ENCODE data around the gene LAMA5. TPM values are rescaled to one million over a fixed set of nuclear protein-coding genes. Genes with fewer than 3 reads are reported as not detected.

The LAMA5 gene
- total RNA-seq, 4 donors from 2014 or later, result 93.9 to 179 (median 117) TPM

DNA sequence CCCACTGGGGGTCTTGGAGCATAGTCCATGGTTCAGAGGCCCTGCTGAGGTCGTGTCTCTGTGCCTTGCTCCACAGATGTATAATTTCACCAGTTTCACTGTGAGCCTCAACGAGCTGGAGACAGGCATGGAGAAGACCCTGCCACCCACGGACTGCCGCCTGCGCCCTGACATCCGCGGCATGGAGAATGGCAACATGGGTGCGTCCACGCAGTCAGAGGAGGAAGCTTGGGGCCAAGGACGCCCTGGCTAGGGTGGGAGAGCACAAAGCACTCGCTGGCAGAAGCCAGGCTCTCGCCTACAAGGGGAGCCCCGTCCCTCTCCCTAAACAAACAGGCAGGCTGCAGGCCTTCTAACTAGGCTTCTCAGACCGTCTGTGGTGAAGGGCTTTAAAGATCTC is 78.0 kb downstream of the LAMA5 start:
- Histone ChIP-seq H3K27ac (no peak overlapping the region), H3K36me3 (peaks cover 38 to 56% of the 10 kb centered on the region in 2 donors), H3K9me3 (no peaks in the 10 kb centered on the region), H3K27me3 (no peaks in the 10 kb centered on the region), H3K4me3 (replicated peaks in 1 of 3) (no peak overlapping the region), H3K4me1 (peaks cover 0 to 6% of the 10 kb centered on the region in 2 donors)
- intact Hi-C loops (cut with DNase I), result no loop called here
- TF ChIP-seq, protein P1, sequence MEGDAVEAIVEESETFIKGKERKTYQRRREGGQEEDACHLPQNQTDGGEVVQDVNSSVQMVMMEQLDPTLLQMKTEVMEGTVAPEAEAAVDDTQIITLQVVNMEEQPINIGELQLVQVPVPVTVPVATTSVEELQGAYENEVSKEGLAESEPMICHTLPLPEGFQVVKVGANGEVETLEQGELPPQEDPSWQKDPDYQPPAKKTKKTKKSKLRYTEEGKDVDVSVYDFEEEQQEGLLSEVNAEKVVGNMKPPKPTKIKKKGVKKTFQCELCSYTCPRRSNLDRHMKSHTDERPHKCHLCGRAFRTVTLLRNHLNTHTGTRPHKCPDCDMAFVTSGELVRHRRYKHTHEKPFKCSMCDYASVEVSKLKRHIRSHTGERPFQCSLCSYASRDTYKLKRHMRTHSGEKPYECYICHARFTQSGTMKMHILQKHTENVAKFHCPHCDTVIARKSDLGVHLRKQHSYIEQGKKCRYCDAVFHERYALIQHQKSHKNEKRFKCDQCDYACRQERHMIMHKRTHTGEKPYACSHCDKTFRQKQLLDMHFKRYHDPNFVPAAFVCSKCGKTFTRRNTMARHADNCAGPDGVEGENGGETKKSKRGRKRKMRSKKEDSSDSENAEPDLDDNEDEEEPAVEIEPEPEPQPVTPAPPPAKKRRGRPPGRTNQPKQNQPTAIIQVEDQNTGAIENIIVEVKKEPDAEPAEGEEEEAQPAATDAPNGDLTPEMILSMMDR (IDR thresholded peaks at IDR 0.05), result no peak
- TF ChIP-seq POLR2A (IDR thresholded peaks at IDR 0.05), result no peak
- no peak for DNase-seq
- WGBS, 2 donors, result 83% methylated on average over 11 to 14 of the region's 14 CpGs

DNA sequence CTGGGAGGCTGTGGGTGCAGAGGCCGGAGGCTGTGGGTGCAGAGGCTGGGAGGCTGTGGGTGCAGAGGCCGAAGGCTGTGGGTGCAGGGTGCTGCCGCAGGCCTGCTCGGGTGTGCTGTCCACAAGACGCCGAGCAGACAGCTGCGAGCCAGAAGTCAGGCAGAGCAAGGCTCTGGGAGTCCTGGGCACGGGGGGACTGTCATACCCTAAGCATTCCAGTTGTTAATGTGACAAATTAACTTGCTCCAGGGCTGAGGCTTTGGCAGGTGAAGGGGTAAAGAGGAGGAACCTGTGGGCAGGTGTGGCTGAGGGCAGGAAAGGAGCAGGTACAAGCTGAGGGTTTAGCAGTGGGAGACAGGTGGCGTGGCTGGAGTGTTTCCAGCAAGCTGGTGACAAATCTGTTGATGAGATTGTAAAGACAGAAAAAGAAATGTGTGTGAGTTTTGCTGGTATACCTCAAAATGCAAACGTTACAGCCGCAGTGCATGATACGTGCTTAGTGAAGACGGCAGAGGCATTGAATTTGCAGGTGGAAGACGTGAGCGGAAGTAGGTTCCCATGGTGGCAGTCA is 78.5 kb downstream of the LAMA5 start:
- H3K36me3 ChIP-seq, result peaks cover 38 to 56% of the 10 kb centered on the region in 2 donors
- intact Hi-C loops (cut with DNase I), result no loop called here
- H3K4me3 ChIP-seq (replicated peaks in 1 of 3), result no peak overlapping the region
- no peaks in the 10 kb centered on the region for H3K9me3 ChIP-seq
- WGBS, 2 donors, result 93 to 95% methylated on average over 15 of the region's 15 CpGs
- no peaks in the 10 kb centered on the region for H3K27me3 ChIP-seq
- H3K27ac ChIP-seq, result no peak overlapping the region
- DNase-seq, result no peak
- H3K4me1 ChIP-seq, result peaks cover 0 to 6% of the 10 kb centered on the region in 2 donors
- TF ChIP-seq POLR2A (IDR thresholded peaks at IDR 0.05), result no peak
- TF ChIP-seq, protein P1 (IDR thresholded peaks at IDR 0.05), result no peak

GRCh38 chr20:62287759-62288534 is 79.2 kb downstream of the LAMA5 start:
- no peak for TF ChIP-seq POLR2A (IDR thresholded peaks at IDR 0.05)
- TF ChIP-seq, protein P1 (IDR thresholded peaks at IDR 0.05), result no peak
- no peak for DNase-seq
- Histone ChIP-seq H3K36me3 (peaks cover 38 to 59% of the 10 kb centered on the region in 2 donors), H3K27ac (no peak overlapping the region), H3K27me3 (no peaks in the 10 kb centered on the region), H3K9me3 (no peaks in the 10 kb centered on the region), H3K4me3 (replicated peaks in 1 of 3) (no peak overlapping the region), H3K4me1 (peaks cover 0 to 6% of the 10 kb centered on the region in 2 donors)
- 92 to 96% methylated on average over 10 to 12 of the region's 12 CpGs for WGBS, 2 donors
- intact Hi-C loops (cut with DNase I), result no loop called here

- WGBS, 2 donors, result 79 to 87% methylated on average over 6 of the region's 6 CpGs
- H3K9me3 ChIP-seq, result no peaks in the 10 kb centered on the region
- H3K27me3 ChIP-seq, result no peaks in the 10 kb centered on the region
- peaks cover 0 to 6% of the 10 kb centered on the region in 2 donors for H3K4me1 ChIP-seq
- TF ChIP-seq, protein P1 (IDR thresholded peaks at IDR 0.05), result no peak
- no peak for TF ChIP-seq POLR2A (IDR thresholded peaks at IDR 0.05)
- no peak for DNase-seq
- H3K36me3 ChIP-seq, result peaks cover 42 to 58% of the 10 kb centered on the region in 2 donors
- no peak overlapping the region for H3K4me3 ChIP-seq (replicated peaks in 1 of 3)
- intact Hi-C loops (cut with DNase I), result no loop called here
- no peak overlapping the region for H3K27ac ChIP-seq
Measured at GRCh38 chr20:62287129-62287528, 80.0 kb downstream of the LAMA5 start.

GRCh38 chr20:62286493-62287064 is 80.5 kb downstream of the LAMA5 start:
- WGBS, 2 donors, result 80 to 90% methylated on average over 16 to 22 of the region's 25 CpGs
- no peaks in the 10 kb centered on the region for H3K27me3 ChIP-seq
- no peak for DNase-seq
- peaks cover 0 to 6% of the 10 kb centered on the region in 2 donors for H3K4me1 ChIP-seq
- H3K36me3 ChIP-seq, result peaks cover 42 to 58% of the 10 kb centered on the region in 2 donors
- H3K9me3 ChIP-seq, result no peaks in the 10 kb centered on the region
- peak overlapping the region in 2 of 3 donors; percentile 1 for H3K27ac ChIP-seq
- H3K4me3 ChIP-seq (replicated peaks in 1 of 3), result no peak overlapping the region
- intact Hi-C loops (cut with DNase I), result no loop called here
- no peak for TF ChIP-seq POLR2A (IDR thresholded peaks at IDR 0.05)
- TF ChIP-seq, protein P1 (IDR thresholded peaks at IDR 0.05), result no peak

Measured in thyroid gland (tissue), 4 donors.